HepG2 (cell line): Measurements from ENCODE around the gene TMEM87B. TPM values are rescaled to one million over a fixed set of nuclear protein-coding genes. Genes with fewer than 3 reads are reported as not detected.
A peak's percentile ranks its signal among the peaks of the same experiment; 100 is the strongest.

Source experiments
- DR1 ChIP-seq: sonication (generic); formaldehyde crosslinking; IDR thresholded peaks from 2 replicates; pipeline ENCODE4 v1.8.0; 2021; ENCODE audit warnings: mild to moderate bottlenecking, missing genetic modification reagents, inconsistent platforms
- FOXO1 ChIP-seq: sonication (generic); formaldehyde crosslinking; IDR thresholded peaks from 2 replicates; pipeline ENCODE4 v1.4.0; 2020; ENCODE audit warnings: missing genetic modification reagents
- GFI1 ChIP-seq: sonication (generic); formaldehyde crosslinking; IDR thresholded peaks from 2 replicates; pipeline ENCODE4 v1.5.0; 2020; ENCODE audit warnings: missing genetic modification reagents, mild to moderate bottlenecking, borderline replicate concordance
- GLI4 ChIP-seq: sonication (generic); formaldehyde crosslinking; IDR thresholded peaks from 2 replicates; pipeline ENCODE4 v1.5.1; 2020; ENCODE audit warnings: missing genetic modification reagents, mild to moderate bottlenecking, moderate library complexity, borderline replicate concordance
- HDAC6 ChIP-seq: fragments of 200-600 bp; sonication (generic); IDR thresholded peaks from 2 replicates; pipeline ENCODE4 v1.7.0; 2017; ENCODE audit warnings: mild to moderate bottlenecking, antibody characterized with exemption, low read length, low read depth
- HNF4G ChIP-seq, 2 experiments: sonication (generic) in 1 of 2; formaldehyde crosslinking in 1 of 2; IDR thresholded peaks; 2 replicates each; pipeline versions ENCODE4 v1.4.0 to v1.6.1; 2011 to 2020; ENCODE audit warnings: borderline replicate concordance in 2 of 2, low read depth in 2 of 2, mild to moderate bottlenecking in 2 of 2, low read length in 1 of 2, missing genetic modification reagents in 1 of 2, moderate library complexity in 1 of 2
- ISL2 ChIP-seq: sonication (generic); formaldehyde crosslinking; IDR thresholded peaks from 2 replicates; pipeline ENCODE4 v1.5.0; 2020; ENCODE audit warnings: missing genetic modification reagents
- NFYC ChIP-seq: IDR thresholded peaks from 2 replicates; pipeline ENCODE4 v1.6.1; 2016; ENCODE audit warnings: missing genetic modification reagents, missing compliant biosample characterization
- POLR2G ChIP-seq: fragments of 200-400 bp; formaldehyde crosslinking; IDR thresholded peaks from 2 replicates; pipeline ENCODE4 v1.6.1; 2018; ENCODE audit warnings: mild to moderate bottlenecking, low read depth, low read length, moderate library complexity
- TFAP4 ChIP-seq: sonication (generic); IDR thresholded peaks from 2 replicates; pipeline ENCODE4 v1.6.1; 2016; ENCODE audit warnings: low read depth, borderline replicate concordance
- THAP11 ChIP-seq: IDR thresholded peaks from 2 replicates; pipeline ENCODE4 v1.6.1; 2016; ENCODE audit warnings: missing biosample characterization, missing genetic modification reagents
- ZBTB14 ChIP-seq: sonication (generic); formaldehyde crosslinking; IDR thresholded peaks from 2 replicates; pipeline ENCODE4 v1.4.0; 2020; ENCODE audit warnings: missing genetic modification reagents
- ZBTB7A ChIP-seq: sonication (generic); formaldehyde crosslinking; IDR thresholded peaks from 2 replicates; pipeline ENCODE4 v1.8.0; 2022; ENCODE audit warnings: mild to moderate bottlenecking, missing genetic modification reagents
- ZNF512 ChIP-seq: sonication (generic); formaldehyde crosslinking; IDR thresholded peaks from 2 replicates; pipeline ENCODE4 v1.4.0; 2020; ENCODE audit warnings: mild to moderate bottlenecking, missing genetic modification reagents
- ZNF557 ChIP-seq: sonication (generic); formaldehyde crosslinking; IDR thresholded peaks from 2 replicates; pipeline ENCODE4 v1.4.0; 2020; ENCODE audit warnings: missing genetic modification reagents
- ZNF672 ChIP-seq: sonication (generic); formaldehyde crosslinking; IDR thresholded peaks from 2 replicates; pipeline ENCODE4 v1.8.1; 2022; ENCODE audit warnings: missing genetic modification reagents
- ZNF790 ChIP-seq: sonication (generic); formaldehyde crosslinking; IDR thresholded peaks from 2 replicates; pipeline ENCODE4 v1.8.0; 2022; ENCODE audit warnings: missing genetic modification reagents, mild to moderate bottlenecking, borderline replicate concordance
- polyA plus RNA-seq, 8 experiments: library from polyadenylated mRNA; depleted of rRNA in 3 of 8; stranded (reverse) in 7 of 8; unstranded in 1 of 8; fragments of >200 nt; fragmentation: Illumina TruSeq in 4 of 8; extraction: Trizol in 4 of 8; gene quantifications; 2 replicates each; pipeline versions ENCODE4 v1.2.1 to v1.2.3, GENCODE V29; 2011 to 2016; ENCODE audit warnings: low read depth in 4 of 8, missing spikeins in 1 of 8, mixed read lengths in 1 of 8; ENCODE audit not compliant: insufficient read depth in 1 of 8
- total RNA-seq, 5 experiments: library from RNA; depleted of rRNA; stranded (reverse); fragments of >200 nt; fragmentation: Illumina TruSeq; extraction: Trizol; gene quantifications; 2 replicates each; pipeline ENCODE4 v1.2.3, GENCODE V29; 2016; ENCODE audit warnings: low read depth in 1 of 5
- TF ChIP-seq, protein P1 (sequence below): IDR thresholded peaks from 2 replicates; pipeline ENCODE4 v1.6.1; 2016; ENCODE audit warnings: mild to moderate bottlenecking, missing biosample characterization, missing genetic modification reagents
- TF ChIP-seq, protein P2 (sequence below): sonication (generic); formaldehyde crosslinking; IDR thresholded peaks from 2 replicates; pipeline ENCODE4 v1.8.1; 2023; ENCODE audit warnings: mild to moderate bottlenecking, moderate library complexity, missing genetic modification reagents
- TF ChIP-seq, protein P3 (sequence below): sonication (generic); formaldehyde crosslinking; IDR thresholded peaks from 2 replicates; pipeline ENCODE4 v1.4.0; 2020; ENCODE audit warnings: missing genetic modification reagents

Gene TMEM87B
- total and polyA plus RNA-seq, 2 of the 13 experiments (the other 11 are each of a cell fraction or from before 2014, with no cell fraction given), result 15.1 to 16.2 TPM

GRCh38 chr2:112053917-112054846 lies 887 bp upstream of the TMEM87B start (continued):
- TF ChIP-seq THAP11 (CRISPR knock-in tag), result 0 out of 2 replicates have a peak, but pooled peaks have one; percentile 17
- TF ChIP-seq ZNF790 (CRISPR knock-in tag), result no peak
- TF ChIP-seq, protein P1, sequence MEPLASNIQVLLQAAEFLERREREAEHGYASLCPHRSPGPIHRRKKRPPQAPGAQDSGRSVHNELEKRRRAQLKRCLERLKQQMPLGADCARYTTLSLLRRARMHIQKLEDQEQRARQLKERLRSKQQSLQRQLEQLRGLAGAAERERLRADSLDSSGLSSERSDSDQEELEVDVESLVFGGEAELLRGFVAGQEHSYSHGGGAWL (CRISPR knock-in tag), result peak; percentile 26; the same call in 1 of the 2 replicates
- 0 out of 2 replicates have a peak, but pooled peaks have one; percentile 55 for TF ChIP-seq ZBTB7A (CRISPR knock-in tag)
- no peak; the same call in 1 of the 2 replicates for TF ChIP-seq TFAP4
- TF ChIP-seq HNF4G (IDR thresholded peaks at IDR 0.05; ENCODE audit: borderline replicate concordance, low read depth, low read length), result no peak
- TF ChIP-seq HNF4G (CRISPR knock-in tag; IDR thresholded peaks at IDR 0.05; ENCODE audit: borderline replicate concordance, low read depth), result no peak
- no peak for TF ChIP-seq ZBTB14
- TF ChIP-seq, protein P2, sequence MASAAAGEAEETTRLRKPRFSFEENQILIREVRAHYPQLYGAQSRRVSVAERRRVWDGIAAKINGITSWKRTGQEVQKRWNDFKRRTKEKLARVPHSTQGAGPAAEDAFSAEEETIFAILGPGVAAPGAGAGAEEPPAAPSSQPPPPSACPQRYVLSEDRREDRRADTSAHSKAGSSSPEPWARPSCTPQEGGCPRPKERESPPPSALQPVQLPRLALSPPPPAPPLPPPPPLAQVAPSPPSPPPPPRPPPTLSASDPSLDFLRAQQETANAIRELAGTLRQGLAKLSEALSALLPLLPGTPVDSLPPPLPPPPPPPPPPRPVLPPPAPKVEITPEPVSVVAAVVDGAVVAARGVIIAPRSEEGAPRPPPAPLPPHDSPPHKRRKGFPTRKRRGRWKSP (CRISPR knock-in tag), result no peak
- peak; percentile 64; the same call in 1 of the 2 replicates for TF ChIP-seq DR1 (CRISPR knock-in tag)
- TF ChIP-seq, protein P3, sequence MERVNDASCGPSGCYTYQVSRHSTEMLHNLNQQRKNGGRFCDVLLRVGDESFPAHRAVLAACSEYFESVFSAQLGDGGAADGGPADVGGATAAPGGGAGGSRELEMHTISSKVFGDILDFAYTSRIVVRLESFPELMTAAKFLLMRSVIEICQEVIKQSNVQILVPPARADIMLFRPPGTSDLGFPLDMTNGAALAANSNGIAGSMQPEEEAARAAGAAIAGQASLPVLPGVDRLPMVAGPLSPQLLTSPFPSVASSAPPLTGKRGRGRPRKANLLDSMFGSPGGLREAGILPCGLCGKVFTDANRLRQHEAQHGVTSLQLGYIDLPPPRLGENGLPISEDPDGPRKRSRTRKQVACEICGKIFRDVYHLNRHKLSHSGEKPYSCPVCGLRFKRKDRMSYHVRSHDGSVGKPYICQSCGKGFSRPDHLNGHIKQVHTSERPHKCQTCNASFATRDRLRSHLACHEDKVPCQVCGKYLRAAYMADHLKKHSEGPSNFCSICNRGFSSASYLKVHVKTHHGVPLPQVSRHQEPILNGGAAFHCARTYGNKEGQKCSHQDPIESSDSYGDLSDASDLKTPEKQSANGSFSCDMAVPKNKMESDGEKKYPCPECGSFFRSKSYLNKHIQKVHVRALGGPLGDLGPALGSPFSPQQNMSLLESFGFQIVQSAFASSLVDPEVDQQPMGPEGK (CRISPR knock-in tag), result no peak
- peak; percentile 46 for TF ChIP-seq FOXO1 (CRISPR knock-in tag)
- TF ChIP-seq ZNF512, result no peak
- TF ChIP-seq GLI4 (CRISPR knock-in tag), result no peak
- TF ChIP-seq HDAC6, result no peak
- TF ChIP-seq ISL2, result no peak
- TF ChIP-seq NFYC (CRISPR knock-in tag), result no peak
- no peak; the same call in 1 of the 2 replicates for TF ChIP-seq GFI1 (CRISPR knock-in tag)
- TF ChIP-seq ZNF557 (CRISPR knock-in tag), result no peak
- no peak for TF ChIP-seq ZNF672
- TF ChIP-seq POLR2G, result peak; percentile 53; the same call in 1 of the 2 replicates
